B cell (primary cell): ENCODE data around the gene GNB3. TPM values are rescaled to one million over a fixed set of nuclear protein-coding genes. Genes with fewer than 3 reads are reported as not detected.
A peak's percentile ranks its signal among the peaks of the same experiment; 100 is the strongest.

Source experiments
- ATAC-seq: fragments of 200-7000 bp; cut with Tn5 transposase; one replicate; pipeline ENCODE4 v1.10.0; 2021; ENCODE audit warnings: low read depth, mild to moderate bottlenecking, moderate number of reproducible peaks, moderate library complexity
- CTCF ChIA-PET: fragments of 350-600 bp; sonication (Branson Sonifier 250); formaldehyde crosslinking; loops from one replicate; lab custom pipeline; 2021; ENCODE audit warnings: antibody characterized with exemption, inconsistent platforms; lab: Charles Lee
- POLR2A ChIA-PET: fragments of 350-600 bp; sonication (Branson Sonifier 250); formaldehyde crosslinking; loops from one replicate; lab custom pipeline; 2021; ENCODE audit warnings: antibody characterized with exemption; lab: Charles Lee
- DNase-seq: peaks from one replicate; pipeline ENCODE4 v3.0.0; 2013
- H2AFZ ChIP-seq: 2 replicates; pipeline ENCODE4 v1.6.1; 2012; ENCODE audit warnings: mild to moderate bottlenecking, low read depth, low read length; ENCODE audit not compliant: insufficient read depth, poor library complexity, severe bottlenecking
- H3K27ac ChIP-seq, 2 donors: 1 replicate in 1 of 2; 2 replicates in 1 of 2; pipeline ENCODE4 v1.5.1; 2012 to 2013; ENCODE audit warnings: low read length in 2 of 2, mild to moderate bottlenecking in 2 of 2, moderate library complexity in 1 of 2
- H3K27me3 ChIP-seq, 4 experiments: fragments of 200-600 bp in 1 of 4; sonication (generic) in 1 of 4; replicated peaks in 1 of 4; 1 replicate in 2 of 4; 2 replicates in 2 of 4; pipeline versions ENCODE4 v1.6.1 to v1.7.0; 2013 to 2016; ENCODE audit warnings: low read length in 3 of 4, mild to moderate bottlenecking in 2 of 4, mixed read lengths in 1 of 4, moderate library complexity in 1 of 4; ENCODE audit not compliant: insufficient read depth in 4 of 4, control insufficient read depth in 3 of 4; ENCODE audit errors: control extremely low read depth in 1 of 4
- H3K36me3 ChIP-seq, 2 experiments: replicated peaks in 1 of 2; 1 replicate in 1 of 2; 2 replicates in 1 of 2; pipeline versions ENCODE4 v1.6.1 to v1.7.1; 2013; ENCODE audit warnings: low read length in 1 of 2; ENCODE audit not compliant: insufficient read depth in 2 of 2, control insufficient read depth in 1 of 2; ENCODE audit errors: control extremely low read depth in 1 of 2, extremely low read depth in 1 of 2
- H3K4me1 ChIP-seq, 2 donors: fragments of 200-600 bp in 1 of 2; sonication (generic) in 1 of 2; 1 replicate in 1 of 2; 2 replicates in 1 of 2; pipeline versions ENCODE4 v1.5.1 to v1.6.1; 2013 to 2017; ENCODE audit warnings: low read length in 2 of 2; ENCODE audit not compliant: control insufficient read depth in 2 of 2, insufficient read depth in 2 of 2
- H3K4me2 ChIP-seq: replicated peaks from 2 replicates; pipeline ENCODE3; 2012; ENCODE audit warnings: mild to moderate bottlenecking, low read depth, low read length; ENCODE audit not compliant: poor library complexity, severe bottlenecking
- H3K4me3 ChIP-seq, 5 experiments: fragments of 200-600 bp in 1 of 5; sonication (generic) in 1 of 5; 1 replicate in 3 of 5; 2 replicates in 2 of 5; pipeline versions ENCODE4 v1.5.1 to v1.7.0; 2011 to 2016; ENCODE audit warnings: low read length in 4 of 5, mild to moderate bottlenecking in 4 of 5, low read depth in 2 of 5, control low read depth in 1 of 5, moderate library complexity in 1 of 5; ENCODE audit not compliant: insufficient read depth in 1 of 5; ENCODE audit errors: control extremely low read depth in 1 of 5, extremely low read depth in 1 of 5
- H3K79me2 ChIP-seq: fragments of 200-600 bp; sonication (generic); one replicate; pipeline ENCODE4 v1.6.0; 2016; ENCODE audit warnings: low read length; ENCODE audit not compliant: control insufficient read depth, insufficient read depth
- H3K9ac ChIP-seq: fragments of 200-600 bp; sonication (generic); 2 replicates; pipeline ENCODE4 v1.6.1; 2017; ENCODE audit warnings: mild to moderate bottlenecking, low read length, moderate library complexity
- H3K9me3 ChIP-seq, 3 donors: one replicate each; pipeline versions ENCODE4 v1.6.1 to v1.7.1; 2013; ENCODE audit warnings: low read length in 2 of 3; ENCODE audit not compliant: control insufficient read depth in 2 of 3, insufficient read depth in 1 of 3; ENCODE audit errors: control extremely low read depth in 1 of 3
- H4K20me1 ChIP-seq: 2 replicates; pipeline ENCODE4 v1.6.0; 2012; ENCODE audit warnings: mild to moderate bottlenecking, low read length; ENCODE audit not compliant: insufficient read depth, control insufficient read depth, poor library complexity, severe bottlenecking
- H3K27ac Mint-ChIP-seq: one replicate; pipeline ENCODE4 v1.8.0; 2021; ENCODE audit warnings: mixed read lengths
- H3K27me3 Mint-ChIP-seq: one replicate; pipeline ENCODE4 v1.8.0; 2021; ENCODE audit warnings: mixed read lengths
- H3K4me1 Mint-ChIP-seq: one replicate; pipeline ENCODE4 v1.8.0; 2021; ENCODE audit warnings: mixed read lengths
- H3K4me3 Mint-ChIP-seq: one replicate; pipeline ENCODE4 v1.8.0; 2021; ENCODE audit warnings: mixed read lengths
- H3K9me3 Mint-ChIP-seq: one replicate; pipeline ENCODE4 v1.8.0; 2022; ENCODE audit warnings: mixed read lengths; ENCODE audit not compliant: insufficient read depth
- CTCF ChIP-seq: fragments of 200-600 bp; IDR thresholded peaks from one replicate; pipeline ENCODE4 v1.8.0; 2022; ENCODE audit warnings: antibody characterized with exemption, mild to moderate bottlenecking
- EZH2 ChIP-seq: IDR thresholded peaks from 2 replicates; pipeline ENCODE4 v1.6.1; 2012; ENCODE audit warnings: borderline replicate concordance, low read depth, mild to moderate bottlenecking, moderate library complexity, low read length; ENCODE audit not compliant: insufficient read depth, poor library complexity, severe bottlenecking
- WGBS: methylation state at CpG from one replicate; pipeline ENCODE4 v1.1.5; 2013; ENCODE audit warnings: missing lambda C conversion rate; ENCODE audit not compliant: insufficient coverage; 5-methylcytosine and 5-hydroxymethylcytosine counted together
- intact Hi-C: fragments of 100-400 bp; cut with micrococcal nuclease; formaldehyde crosslinking; loops from one replicate; pipeline ENCODE4 v1.10.0; 2022
- polyA plus RNA-seq: library from polyadenylated mRNA; depleted of rRNA; stranded (reverse); fragments of >200 nt; gene quantifications from 2 replicates; pipeline ENCODE4 v1.2.3, GENCODE V29; 2012
- total RNA-seq, 2 donors: library from RNA; stranded (reverse); fragments of 120-200 nt in 1 of 2; gene quantifications; 1 replicate in 1 of 2; 2 replicates in 1 of 2; pipeline versions ENCODE4 v1.2.3 to v1.2.4, GENCODE V29; 2013 to 2022

Gene GNB3
- total and polyA plus RNA-seq, 2 donors (not counting 1 experiment from before 2014, with no cell fraction given), result 0.27 to 0.49 TPM

- Histone ChIP-seq H4K20me1 (no peaks in the 10 kb centered on the region), H3K4me2 (peak within 1 kb of the TSS; percentile 48), H3K4me1 (peaks cover 17% of the 10 kb centered on the region in 2 donors), H3K9me3 (peaks cover 0 to 13% (median 0%) of the 10 kb centered on the region in 3 donors), H3K36me3 (no peaks in the 10 kb centered on the region), H2AFZ (no peak within 1 kb of the TSS), H3K9ac (no peak within 1 kb of the TSS), H3K27ac (no peak within 1 kb of the TSS), H3K79me2 (no peaks in the 10 kb centered on the region), H3K27me3 (peaks cover 0 to 59% (median 23%) of the 10 kb centered on the region in 4 experiments), H3K4me3 (no peak within 1 kb of the TSS)
- Mint-ChIP-seq H3K4me3 (peak within 1 kb of the TSS; percentile 64), H3K27me3 (peaks cover 63% of the 10 kb centered on the region), H3K4me1 (peaks cover 15% of the 10 kb centered on the region), H3K27ac (no peak within 1 kb of the TSS), H3K9me3 (no peaks in the 10 kb centered on the region)
- ChIA-PET POLR2A (interaction anchor here (0.6 kb wide), 1 partner anchor 93 kb away, joined by 3 read pairs; the partner anchor contains the start of gene ENO2), CTCF (interaction anchor here (0.8 to 6.2 kb wide), 3 partner anchors 10 to 47 kb away, joined by 3 to 31 read pairs (median 3); no protein-coding TSS in a partner anchor)
- TF ChIP-seq CTCF, result no peak
- no peak for TF ChIP-seq EZH2
- intact Hi-C loops, result no loop called here
- ATAC-seq (no peak), DNase-seq (peak; percentile 28)
- WGBS, result 4% methylated on average over 9 of the region's 28 CpGs
These were observed 18.9 kb upstream of the GNB3 start, which contains the start of gene GPR162 for GRCh38 chr12:6821591-6822425. Gene GPR162 (plus strand): TSS chr12:6821821. CDS start chr12:6823899, 2,078 bp downstream.
